A673 (cell line): ENCODE measurements around the gene MEOX2. TPM values are rescaled to one million over a fixed set of nuclear protein-coding genes. Genes with fewer than 3 reads are reported as not detected.

Experiments used
- BruUV-seq: library from RNA; stranded (reverse); fragments of 400-500 nt; replicated peaks from 2 replicates; lab custom pipeline; 2021; lab: Mats Ljungman, UMichigan
- CTCF ChIA-PET: fragments of 300-600 bp; sonication (Branson Sonifier 250); formaldehyde crosslinking; loops from one replicate; lab custom pipeline; 2022; ENCODE audit warnings: antibody characterized with exemption; lab: Charles Lee
- POLR2A ChIA-PET: fragments of 300-600 bp; sonication (Branson Sonifier 250); formaldehyde crosslinking; loops from one replicate; lab custom pipeline; 2022; ENCODE audit warnings: antibody characterized with exemption; ENCODE audit not compliant: low non-redundant PET; lab: Charles Lee
- DNase-seq: peaks from one replicate; pipeline ENCODE4 v3.0.0-alpha.2; 2015; ENCODE audit warnings: low spot score
- H3K27ac ChIP-seq: fragments of 200-600 bp; sonication (generic); 2 replicates; pipeline ENCODE4 v1.5.1; 2016; ENCODE audit warnings: mixed run types, low read depth, mild to moderate bottlenecking, mixed read lengths, antibody characterized with exemption, low read length; ENCODE audit not compliant: poor library complexity, severe bottlenecking
- H3K27me3 ChIP-seq: fragments of 200-600 bp; sonication (generic); replicated peaks from 2 replicates; pipeline ENCODE4 v1.6.1; 2017; ENCODE audit warnings: mixed run types, low read depth, mild to moderate bottlenecking, mixed read lengths, antibody characterized with exemption, low read length; ENCODE audit not compliant: insufficient read depth, poor library complexity
- H3K36me3 ChIP-seq: fragments of 200-600 bp; sonication (generic); 2 replicates; pipeline ENCODE4 v1.6.1; 2016; ENCODE audit warnings: mixed run types, mild to moderate bottlenecking, mixed read lengths, antibody characterized with exemption, low read length; ENCODE audit not compliant: insufficient read depth, poor library complexity, severe bottlenecking
- H3K4me1 ChIP-seq: fragments of 200-600 bp; sonication (generic); 2 replicates; pipeline ENCODE4 v1.6.1; 2017; ENCODE audit warnings: mixed run types, mild to moderate bottlenecking, mixed read lengths, antibody characterized with exemption, low read length; ENCODE audit not compliant: insufficient read depth, poor library complexity, severe bottlenecking
- H3K4me3 ChIP-seq: fragments of 200-600 bp; sonication (generic); 2 replicates; pipeline ENCODE4 v1.5.1; 2016; ENCODE audit warnings: low read depth, mixed run types, mild to moderate bottlenecking, mixed read lengths, low read length; ENCODE audit not compliant: poor library complexity, severe bottlenecking
- H3K9me3 ChIP-seq: fragments of 200-600 bp; sonication (generic); 2 replicates; pipeline ENCODE4 v1.6.1; 2016; ENCODE audit warnings: mixed run types, low read depth, mild to moderate bottlenecking, mixed read lengths, antibody characterized with exemption, low read length; ENCODE audit not compliant: poor library complexity, severe bottlenecking
- EZH2 ChIP-seq: fragments of 200-600 bp; sonication (generic); IDR thresholded peaks from 2 replicates; pipeline ENCODE4 v1.6.1; 2017; ENCODE audit warnings: borderline replicate concordance, low read depth, mild to moderate bottlenecking, mixed read lengths, antibody characterized with exemption, low read length; ENCODE audit not compliant: poor library complexity, severe bottlenecking
- intact Hi-C: fragments of 100-400 bp; cut with micrococcal nuclease; formaldehyde crosslinking; loops from one replicate; pipeline ENCODE4 v1.10.0; 2022; ENCODE audit not compliant: unreplicated experiment
- total RNA-seq: library from RNA; stranded (reverse); gene quantifications from 2 replicates; pipeline ENCODE4 v1.2.3, GENCODE V29; 2021
- TF ChIP-seq, protein P1 (sequence below): fragments of 300-800, 200-600 bp; sonication (generic); conservative IDR thresholded peaks from 2 replicates; pipeline ENCODE4 v1.5.1; 2017; ENCODE audit warnings: low read depth, mild to moderate bottlenecking, antibody characterized with exemption, low read length, moderate library complexity, mixed read lengths

MEOX2 gene
- total RNA-seq, 1 experiment from 2014 or later, result not detected

DNA sequence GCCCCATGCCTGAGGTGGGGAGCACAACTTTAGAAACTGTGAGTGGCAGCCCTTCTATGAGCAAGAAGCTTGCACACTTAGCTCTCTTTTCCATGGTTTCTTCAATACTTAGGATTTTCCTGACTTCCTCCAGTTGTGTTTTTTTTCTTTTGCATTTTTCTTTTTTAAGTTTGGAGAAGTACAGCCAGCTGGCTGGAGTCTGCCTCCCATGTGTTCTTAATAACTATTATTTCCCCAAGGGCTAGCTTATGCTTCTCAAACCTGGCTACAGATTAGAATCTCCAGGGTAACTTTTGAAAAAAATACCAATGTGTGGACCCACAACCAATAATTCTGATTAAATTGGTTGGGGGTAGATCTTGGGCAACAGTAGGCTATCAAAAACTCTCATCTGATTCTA lies 37.4 kb upstream of the MEOX2 start:
- intact Hi-C loops, result loop anchor here (5.0 to 10.0 kb wide), 2 partner anchors 343 to 1009 kb away; no protein-coding TSS in a partner anchor
- Histone ChIP-seq H3K4me3 (no peak overlapping the region), H3K27me3 (peaks cover 24% of the 10 kb centered on the region), H3K4me1 (no peaks in the 10 kb centered on the region), H3K27ac (no peak overlapping the region), H3K36me3 (no peaks in the 10 kb centered on the region), H3K9me3 (no peaks in the 10 kb centered on the region)
- DNase-seq, result no peak
- TF ChIP-seq EZH2, result no peak
- TF ChIP-seq, protein P1, sequence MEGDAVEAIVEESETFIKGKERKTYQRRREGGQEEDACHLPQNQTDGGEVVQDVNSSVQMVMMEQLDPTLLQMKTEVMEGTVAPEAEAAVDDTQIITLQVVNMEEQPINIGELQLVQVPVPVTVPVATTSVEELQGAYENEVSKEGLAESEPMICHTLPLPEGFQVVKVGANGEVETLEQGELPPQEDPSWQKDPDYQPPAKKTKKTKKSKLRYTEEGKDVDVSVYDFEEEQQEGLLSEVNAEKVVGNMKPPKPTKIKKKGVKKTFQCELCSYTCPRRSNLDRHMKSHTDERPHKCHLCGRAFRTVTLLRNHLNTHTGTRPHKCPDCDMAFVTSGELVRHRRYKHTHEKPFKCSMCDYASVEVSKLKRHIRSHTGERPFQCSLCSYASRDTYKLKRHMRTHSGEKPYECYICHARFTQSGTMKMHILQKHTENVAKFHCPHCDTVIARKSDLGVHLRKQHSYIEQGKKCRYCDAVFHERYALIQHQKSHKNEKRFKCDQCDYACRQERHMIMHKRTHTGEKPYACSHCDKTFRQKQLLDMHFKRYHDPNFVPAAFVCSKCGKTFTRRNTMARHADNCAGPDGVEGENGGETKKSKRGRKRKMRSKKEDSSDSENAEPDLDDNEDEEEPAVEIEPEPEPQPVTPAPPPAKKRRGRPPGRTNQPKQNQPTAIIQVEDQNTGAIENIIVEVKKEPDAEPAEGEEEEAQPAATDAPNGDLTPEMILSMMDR, result no peak
- POLR2A ChIA-PET, result no interaction called here
- no TSS peak for BruUV-seq
- CTCF ChIA-PET, result no interaction called here

DNA sequence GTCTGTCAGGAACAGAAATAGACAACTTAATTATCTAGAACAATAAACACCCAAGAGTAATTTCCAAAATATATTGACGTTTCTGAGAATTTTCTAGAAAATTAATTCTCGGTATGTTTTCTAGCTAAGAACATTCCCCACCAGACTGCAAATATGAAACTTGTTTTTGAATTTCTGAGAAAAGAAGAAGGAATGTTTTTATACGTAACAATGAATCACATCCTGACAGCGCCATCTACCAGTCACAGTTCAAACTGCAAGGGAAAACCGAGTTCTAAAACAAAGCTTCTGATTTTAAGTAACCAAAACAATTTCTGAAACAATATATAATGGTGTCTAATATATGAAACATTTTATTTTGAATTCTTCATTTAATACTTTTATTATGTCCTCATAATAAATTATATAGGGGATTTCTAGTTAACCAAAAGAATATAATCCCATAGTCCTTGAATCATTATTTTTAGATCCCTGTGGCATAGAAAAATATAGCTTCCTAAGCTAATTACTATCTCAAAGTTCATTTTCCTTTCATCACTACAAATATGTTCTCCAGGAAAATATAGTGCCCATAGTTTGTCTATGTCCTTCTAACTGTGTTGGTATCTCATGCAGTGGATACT lies 34.5 kb upstream of the MEOX2 start:
- peak; percentile 52 for DNase-seq
- BruUV-seq, result no TSS peak
- Histone ChIP-seq H3K9me3 (no peaks in the 10 kb centered on the region), H3K4me3 (no peak overlapping the region), H3K36me3 (no peaks in the 10 kb centered on the region), H3K4me1 (no peaks in the 10 kb centered on the region), H3K27ac (no peak overlapping the region), H3K27me3 (peaks cover 23% of the 10 kb centered on the region)
- ChIA-PET CTCF (interaction anchor here (0.5 to 1.2 kb wide), 2 partner anchors 430 to 1016 kb away, joined by 3 read pairs; no protein-coding TSS in a partner anchor), POLR2A (no interaction called here)
- TF ChIP-seq EZH2, result no peak
- TF ChIP-seq, protein P1, result peak; percentile 88
- intact Hi-C loops, result loop anchor here (2.0 to 10.0 kb wide), 4 partner anchors 346 to 1006 kb away; no protein-coding TSS in a partner anchor

DNA sequence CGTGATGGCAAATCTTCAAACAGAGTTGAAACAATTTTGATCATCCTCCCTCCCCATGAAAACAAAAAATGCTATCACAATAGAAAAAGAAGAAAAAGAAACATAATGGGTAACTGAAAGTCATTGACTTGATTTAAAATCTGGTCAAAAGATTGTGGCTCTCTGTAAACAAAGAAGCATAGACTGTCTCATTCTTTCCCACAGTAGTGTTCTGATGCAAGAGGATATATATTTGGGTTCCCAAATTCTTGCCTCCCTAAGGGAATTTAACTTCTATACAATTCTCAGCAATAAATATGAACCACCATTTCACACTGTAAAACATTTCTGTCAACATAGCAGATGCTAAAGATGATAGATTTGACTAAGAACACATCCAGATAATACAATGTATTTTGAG lies 32.8 kb upstream of the MEOX2 start:
- TF ChIP-seq, protein P1, result no peak
- no peak for TF ChIP-seq EZH2
- POLR2A ChIA-PET, result no interaction called here
- Histone ChIP-seq H3K4me1 (no peaks in the 10 kb centered on the region), H3K4me3 (no peak overlapping the region), H3K27ac (no peak overlapping the region), H3K9me3 (no peaks in the 10 kb centered on the region), H3K36me3 (no peaks in the 10 kb centered on the region), H3K27me3 (peaks cover 12% of the 10 kb centered on the region)
- DNase-seq, result no peak
- no TSS peak for BruUV-seq
- CTCF ChIA-PET, result no interaction called here
- intact Hi-C loops, result no loop called here
